GM19455 (cell line): ENCODE data around the gene TULP1.
"Not testable (repeated sequence)": the region's sequence is repeated elsewhere in the genome, so short reads cannot be mapped to it uniquely, and the experiment has no call there.

Source experiments
- ATAC-seq: cut with Tn5 transposase; IDR thresholded peaks from one replicate; pipeline ENCODE4 v1.9.1; 2021; ENCODE audit not compliant: unreplicated experiment

The TULP1 gene

DNA sequence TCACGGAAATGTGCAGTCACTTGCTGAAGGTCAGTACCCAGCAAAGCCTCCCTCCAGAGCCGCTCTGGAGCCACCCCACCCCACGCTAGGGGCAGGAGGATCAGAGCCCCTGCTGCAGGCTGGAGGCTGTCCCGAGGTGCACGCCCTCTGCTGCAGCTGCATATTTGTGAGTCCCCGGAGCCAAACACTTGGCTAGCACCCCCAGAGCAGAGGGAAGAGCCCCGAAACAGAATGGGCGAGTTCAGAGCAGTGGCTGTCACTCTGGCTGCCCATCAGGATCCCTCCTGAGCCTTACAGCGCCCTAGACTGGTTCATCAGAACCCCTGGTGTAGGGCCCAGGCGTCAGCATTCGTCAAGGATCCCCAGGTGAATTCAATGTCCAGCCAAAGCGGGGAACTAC is 9.5 kb upstream of the TULP1 start:
- no peak for ATAC-seq

DNA sequence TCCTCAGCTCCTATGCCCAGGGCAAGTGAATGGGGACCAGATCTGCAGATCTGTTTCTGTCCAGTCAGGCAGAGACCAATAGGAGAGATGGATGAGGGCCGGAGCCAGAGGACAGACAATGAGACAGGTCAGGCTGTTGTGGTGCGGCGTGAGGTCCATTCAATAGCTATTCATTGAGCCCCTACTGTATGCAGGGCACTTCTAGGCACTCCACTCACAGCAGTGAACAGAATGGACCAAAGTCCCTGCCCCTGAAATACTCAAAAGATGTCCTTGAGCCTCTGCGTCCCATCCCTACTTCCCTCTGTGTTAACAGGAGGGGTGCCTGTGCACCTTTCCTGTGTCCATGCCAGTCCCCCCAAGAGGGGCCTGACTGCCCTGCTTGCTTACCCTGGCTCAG is 8.5 kb upstream of the TULP1 start:
- no peak for ATAC-seq

DNA sequence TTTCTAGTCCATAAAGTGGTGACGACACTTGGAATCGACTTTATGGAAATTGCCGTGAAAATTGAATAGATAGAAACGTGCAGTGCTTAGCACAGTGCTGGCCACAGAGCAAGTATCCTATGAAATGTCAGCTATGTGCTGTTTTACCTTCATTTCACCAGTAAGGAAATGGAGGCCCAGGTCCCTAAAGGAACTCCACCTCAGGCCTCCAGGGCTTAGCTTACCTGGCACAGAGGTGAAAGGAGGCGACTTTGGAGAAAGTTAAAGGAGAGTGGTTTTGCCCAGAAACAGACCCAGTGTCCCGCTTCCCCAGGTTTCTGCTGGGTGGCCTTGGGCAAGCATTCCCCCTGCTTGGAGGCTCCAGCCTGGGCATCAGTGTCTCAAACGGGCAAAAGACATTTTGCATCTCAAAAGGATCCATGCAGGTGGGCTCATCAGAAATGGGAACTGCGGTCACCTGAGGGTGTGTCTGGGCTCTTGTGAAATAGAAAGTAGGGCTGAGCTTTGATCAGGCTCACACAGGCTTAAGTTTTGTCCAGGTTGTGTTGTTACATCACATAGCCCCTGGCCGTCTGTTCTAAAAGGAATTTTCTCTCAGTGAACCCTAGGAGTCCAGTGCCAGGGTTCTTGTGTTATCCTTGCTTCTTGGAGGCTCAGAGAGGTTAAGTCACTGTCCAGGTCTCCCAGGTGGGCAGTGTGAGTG is 6.8 kb upstream of the TULP1 start:
- no peak for ATAC-seq

DNA sequence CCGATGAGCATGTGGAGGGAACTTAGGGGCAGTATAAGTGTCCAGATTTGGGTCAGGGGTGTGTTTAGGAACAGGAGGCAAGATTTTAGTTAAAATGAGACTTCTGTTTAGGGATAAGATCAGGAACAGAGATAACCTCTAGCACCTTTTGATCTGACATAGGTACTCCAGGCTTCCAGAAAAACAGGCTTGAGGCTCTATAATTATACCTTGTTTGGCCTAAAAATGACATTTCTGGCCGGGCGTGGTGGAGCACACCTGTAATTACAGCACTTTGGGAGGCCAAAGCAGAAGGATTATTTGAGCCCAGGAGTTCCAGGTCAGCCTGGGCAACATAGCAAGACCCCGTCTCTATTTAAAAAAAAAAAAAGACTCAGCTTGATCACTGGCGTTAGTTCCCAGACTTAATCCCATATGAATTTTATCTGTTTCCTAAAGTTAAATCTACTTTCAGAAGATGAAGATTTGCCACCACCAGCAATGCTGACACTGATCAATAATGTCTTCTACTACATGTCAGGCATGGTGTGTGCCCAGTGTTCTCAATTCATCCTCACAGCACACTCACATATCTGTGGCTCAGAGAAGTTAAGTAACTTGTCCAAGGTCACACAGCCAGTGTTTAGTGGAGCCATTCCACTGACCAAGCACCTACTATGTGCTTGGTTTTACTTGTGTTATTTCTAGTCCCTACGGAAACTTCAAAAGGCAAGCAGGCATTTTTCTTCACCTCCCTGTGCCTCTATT is 6.0 kb upstream of the TULP1 start:
- ATAC-seq = no peak

DNA sequence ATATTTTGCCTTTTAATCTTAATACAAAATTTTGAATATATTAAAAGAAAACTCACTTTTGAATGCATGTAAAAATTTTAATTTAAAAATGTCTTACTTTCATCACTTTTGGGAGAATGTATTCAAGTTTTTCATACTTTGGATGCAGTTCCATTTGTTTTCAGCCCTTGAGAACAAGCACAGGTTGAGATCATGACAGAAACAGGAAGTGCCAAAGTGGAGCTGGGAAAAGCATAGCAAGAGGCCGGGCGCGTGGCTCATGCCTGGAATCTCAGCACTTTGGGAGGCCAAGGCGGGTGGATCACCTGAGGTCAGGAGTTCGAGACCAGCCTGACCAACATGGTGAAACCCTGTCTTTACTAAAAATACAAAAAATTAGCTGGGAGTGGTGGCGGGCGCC is 5.3 kb upstream of the TULP1 start:
- not testable (repeated sequence) for ATAC-seq

DNA sequence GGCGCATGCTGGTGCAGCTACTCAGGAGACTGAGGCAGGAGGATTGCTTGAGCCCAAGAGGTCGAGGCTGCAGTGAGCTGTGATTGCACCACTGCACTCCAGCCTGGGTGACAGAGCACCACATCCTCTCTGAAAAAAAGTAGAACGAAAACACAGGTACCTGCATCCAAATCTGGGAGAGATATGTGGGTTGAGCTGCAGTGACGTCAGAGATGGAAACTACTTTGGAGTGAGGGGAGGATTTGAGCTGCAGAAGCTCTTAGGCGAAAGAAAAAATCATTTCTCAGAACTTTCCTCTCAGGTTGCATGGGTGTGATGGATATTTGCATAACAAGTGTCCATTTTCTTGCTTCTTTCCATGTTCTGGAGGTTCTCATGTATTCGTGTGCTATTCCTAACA is 4.0 kb upstream of the TULP1 start:
- no peak for ATAC-seq

DNA sequence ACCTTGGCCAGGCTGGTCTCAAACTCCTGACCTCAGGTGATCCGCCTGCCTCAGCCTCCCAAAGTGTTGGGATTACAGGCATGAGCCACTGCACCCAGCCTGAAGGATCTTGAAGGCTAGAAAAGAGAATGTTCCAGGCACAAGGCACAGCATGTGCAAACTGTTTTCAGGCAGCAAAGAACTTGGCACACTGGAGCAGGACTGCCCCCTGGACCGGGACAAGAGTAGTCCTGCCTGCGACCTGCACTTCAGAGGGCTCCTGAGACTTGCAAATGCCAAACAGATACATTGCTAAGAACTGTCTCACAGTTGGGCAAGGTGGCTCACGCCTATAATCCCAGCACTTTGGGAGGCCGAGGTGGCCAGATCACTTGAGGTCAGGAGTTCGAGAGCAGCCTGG is 3.2 kb upstream of the TULP1 start:
- not testable (repeated sequence) for ATAC-seq

DNA sequence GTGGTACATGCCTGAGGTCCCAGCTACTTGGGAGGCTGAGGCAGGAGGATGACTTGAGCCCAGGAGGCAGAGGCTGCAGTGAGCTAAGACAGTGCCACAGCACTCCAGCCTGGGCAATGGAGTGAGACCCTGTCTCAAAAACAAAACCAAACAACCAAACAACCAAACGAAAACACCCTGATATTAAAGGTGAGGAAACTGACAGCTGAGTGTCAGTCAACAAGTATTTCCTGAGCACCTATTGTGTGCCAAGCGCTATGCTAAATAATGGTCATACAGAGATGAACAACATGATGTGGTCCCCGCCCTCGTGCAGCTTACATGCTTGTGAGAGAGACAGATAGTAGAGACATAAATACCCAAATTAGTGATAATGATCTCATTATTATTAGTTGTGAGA is 1.9 kb upstream of the TULP1 start:
- ATAC-seq = no peak

DNA sequence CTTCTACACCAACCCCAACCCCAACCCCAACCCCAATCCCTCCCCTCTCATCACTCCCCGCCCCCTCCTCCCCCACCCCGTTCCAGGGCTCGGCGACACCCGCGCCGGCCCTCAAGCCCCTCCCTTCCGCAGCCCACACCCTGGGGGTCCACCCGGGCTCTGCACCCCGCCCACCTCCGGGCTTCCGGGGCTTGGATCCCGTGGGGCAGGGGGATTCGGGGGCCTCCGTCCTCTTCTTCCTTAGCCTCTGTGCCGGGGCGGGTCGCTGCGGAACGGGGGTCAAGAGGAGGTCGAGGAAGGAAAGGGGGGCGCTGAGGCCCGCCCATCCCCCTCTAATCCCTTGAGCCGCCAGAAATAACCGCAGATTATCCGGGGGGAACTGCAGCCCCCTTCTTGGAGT is 690 bp downstream of the TULP1 start:
- ATAC-seq = no peak

DNA sequence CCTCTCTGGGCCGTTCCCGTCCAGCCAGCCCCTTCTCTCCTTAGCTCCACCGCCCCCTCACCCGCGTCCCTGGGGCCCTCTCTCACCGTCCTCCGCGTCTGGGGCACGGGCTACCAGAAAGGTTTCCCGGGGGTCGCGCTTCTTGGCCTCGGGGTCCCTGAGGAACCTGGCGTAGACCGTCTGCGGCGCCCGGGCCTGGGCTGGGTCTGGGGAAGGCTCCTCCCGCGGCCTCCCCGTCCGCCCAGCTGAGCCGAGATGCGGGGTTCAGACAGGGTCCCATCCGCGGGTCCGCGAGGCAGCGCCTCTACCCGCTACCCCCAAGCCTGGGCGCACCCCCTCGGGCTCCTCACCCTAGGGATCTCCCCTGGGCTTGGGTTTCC is 1.1 kb downstream of the TULP1 start:
- no peak for ATAC-seq

DNA sequence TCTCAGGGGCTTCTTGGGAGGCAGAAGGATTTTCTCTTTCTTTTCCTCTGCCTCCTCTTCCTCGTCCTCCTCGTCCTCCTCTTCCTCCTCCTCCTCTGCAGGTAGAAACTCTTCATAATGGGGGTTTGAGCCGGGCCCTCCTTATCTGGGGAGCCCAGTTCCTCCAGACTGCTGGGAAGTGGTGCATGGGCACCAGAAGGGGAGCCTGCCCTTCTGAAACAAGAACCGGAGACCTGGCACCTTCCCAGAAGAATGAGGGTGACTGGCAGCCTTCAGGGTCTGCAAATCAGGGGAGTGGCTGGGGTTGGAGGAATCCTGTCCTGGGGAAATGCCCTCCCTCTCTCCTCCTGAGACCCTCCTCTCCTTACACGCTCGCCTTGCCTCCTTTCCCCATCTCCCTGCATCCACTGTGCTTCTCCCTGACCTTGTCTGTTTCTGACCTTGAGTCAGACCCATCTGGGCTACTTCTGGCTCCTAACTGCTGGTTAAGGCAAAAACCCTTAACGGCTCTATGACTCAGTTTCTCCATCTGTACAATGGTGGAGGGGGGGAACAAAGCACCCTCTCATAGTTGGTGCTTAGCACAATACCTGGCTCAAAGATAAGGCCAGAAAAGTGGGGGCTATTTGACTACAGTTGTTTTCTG is 1.7 kb downstream of the TULP1 start:
- no peak for ATAC-seq

DNA sequence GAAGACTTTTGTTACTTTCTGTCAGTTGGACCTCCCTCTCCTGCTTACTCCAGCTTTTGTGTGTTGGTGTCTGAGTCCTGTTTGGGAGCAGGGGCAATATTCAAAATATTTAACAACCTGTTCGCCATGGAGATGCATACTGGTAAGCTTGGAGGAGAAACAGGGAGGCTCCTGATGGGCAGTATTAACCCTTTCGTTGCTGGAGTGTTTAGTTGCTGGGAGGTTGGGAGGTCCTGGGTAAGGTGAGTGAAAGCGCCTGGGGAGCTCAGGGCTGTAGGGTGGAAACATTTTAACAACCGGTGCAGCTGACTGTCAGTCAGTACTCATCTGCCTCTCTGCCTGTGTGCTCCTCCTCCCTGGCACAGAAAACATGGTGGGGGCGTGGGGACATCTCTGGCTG is 4.2 kb downstream of the TULP1 start:
- ATAC-seq = no peak

DNA sequence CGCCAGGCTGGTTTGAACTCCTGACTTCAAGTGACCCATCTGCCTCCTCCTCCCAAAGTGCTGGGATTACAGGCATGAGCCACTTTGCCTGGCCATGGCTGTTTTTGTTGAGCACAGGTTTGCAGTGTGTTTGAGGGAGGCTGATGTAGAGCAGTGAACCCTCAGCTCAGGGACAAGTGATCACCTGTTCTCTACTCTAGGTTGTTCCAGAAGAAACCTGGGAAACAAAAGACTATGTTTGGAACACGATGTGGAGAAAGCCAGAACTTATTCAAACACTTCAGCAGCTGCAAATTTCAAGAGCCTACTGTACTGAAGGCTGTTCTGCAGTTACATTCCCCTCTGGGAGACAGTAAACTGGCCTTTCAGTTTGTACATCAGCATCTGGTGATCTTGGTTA is 4.7 kb downstream of the TULP1 start:
- ATAC-seq = no peak

DNA sequence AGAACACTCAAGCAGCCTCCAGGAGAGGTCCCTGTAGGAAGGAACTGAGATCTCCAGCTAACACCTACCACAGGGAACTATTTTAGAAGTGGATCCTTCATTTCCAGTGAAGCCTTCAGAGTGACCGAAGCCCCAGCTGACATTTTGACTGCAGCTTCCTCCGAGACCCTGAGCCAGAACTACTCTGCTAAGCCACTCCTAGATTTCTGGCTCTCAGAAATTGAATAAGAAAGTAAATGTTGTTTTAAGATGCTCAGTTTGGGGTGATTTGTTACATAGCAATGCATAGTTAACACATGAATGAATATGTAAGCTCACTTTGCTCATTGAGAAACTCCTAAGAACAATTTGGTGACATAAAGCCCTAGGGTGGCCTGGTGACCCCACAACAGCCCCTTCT is 5.5 kb downstream of the TULP1 start:
- ATAC-seq = no peak

DNA sequence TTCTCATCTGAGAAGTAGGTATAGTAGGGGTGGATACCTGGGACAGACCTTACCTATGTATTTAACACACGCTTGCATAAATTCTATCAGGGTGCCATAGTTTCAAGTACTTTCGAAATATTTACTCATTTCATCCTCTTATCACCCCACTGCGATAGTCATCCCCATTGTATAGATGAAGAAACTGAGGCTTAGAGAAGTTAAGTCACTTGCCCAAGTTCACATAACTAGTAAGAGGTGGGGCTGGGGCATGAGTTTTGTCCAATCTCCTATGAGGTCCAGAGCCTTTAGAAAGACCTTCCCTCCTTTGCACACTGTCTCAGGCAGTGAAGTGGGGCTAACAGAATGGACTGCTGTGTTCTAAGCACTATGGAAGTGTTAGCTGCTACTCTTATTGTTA is 6.2 kb downstream of the TULP1 start:
- ATAC-seq = no peak

DNA sequence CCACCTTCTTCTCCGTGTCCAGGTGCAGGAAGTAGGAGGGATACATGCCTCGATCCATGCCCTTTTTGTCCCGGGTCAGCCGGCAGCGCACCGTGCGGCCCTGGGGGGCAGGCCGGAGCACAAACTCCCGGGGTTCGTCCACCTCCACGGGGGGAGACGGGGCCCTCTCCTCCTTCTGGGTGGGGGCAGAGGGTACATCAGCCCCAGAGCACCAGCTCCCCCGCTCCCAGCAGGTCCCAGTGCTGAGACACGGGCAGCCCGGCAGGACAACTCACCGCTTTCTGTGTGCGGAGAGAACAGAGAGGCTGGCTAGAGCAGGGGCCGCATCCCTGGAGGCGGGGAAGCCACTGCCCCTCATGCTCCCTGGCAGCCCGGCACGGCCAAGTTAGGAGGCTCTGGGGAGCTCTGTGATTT is 6.7 kb downstream of the TULP1 start:
- ATAC-seq = no peak

DNA sequence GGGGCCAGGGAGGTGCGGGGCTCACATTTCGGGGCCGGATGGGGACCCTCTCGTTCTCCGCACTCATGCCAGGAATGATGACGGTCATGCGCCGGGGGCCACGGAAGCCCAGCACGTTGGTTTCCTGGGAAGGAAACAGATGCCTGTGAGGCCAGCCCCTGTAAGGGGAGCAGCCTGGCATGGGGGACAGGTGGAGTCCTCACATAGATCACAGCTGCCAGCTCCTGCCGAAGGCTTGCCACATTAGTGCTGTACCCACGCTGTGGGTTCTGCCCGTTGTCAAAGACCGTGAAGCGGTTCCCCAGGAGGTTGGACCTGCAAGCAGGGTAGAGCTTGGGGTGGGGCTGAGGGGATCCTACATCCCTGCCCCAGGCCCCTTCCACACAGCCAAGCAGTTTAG is 9.2 kb downstream of the TULP1 start:
- no peak for ATAC-seq

DNA sequence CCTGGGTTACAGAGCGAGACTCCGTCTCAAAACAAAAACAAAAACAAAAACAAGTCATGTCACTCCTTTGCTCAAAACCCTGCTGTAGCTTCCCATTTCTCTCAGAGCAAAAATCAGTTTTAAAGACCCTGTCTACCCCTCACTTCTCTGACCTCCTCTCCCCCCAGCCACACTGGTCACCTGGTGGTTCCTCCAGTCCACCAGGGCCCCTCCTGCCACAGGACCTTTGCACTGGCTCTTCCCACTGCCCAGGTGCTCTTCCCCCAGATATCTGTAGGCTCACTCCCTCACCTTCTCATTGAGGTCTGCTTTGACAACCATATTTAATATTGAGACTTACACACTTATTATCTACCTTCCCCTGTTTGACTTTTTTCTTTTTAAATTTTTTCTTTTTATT is 10.9 kb downstream of the TULP1 start:
- ATAC-seq = no peak

DNA sequence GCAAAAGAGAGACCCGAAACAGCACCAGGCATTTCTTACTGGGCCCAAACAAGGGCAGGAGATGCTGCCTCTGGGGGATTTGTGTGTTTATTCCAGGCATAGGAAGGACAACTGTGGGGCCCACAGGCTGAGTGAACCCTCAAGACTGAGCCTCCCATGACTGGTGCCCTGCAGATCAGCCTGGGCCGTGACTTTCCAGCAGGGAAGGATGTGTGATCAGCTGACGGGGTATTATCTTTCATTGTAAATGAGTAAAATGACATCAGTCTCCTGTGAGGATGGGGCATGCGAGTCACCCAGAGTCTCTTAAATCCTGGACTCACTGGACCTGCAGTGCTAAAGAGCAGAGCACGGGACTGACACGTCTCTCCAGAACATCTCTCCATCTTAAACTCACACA is 11.9 kb downstream of the TULP1 start:
- ATAC-seq = no peak

DNA sequence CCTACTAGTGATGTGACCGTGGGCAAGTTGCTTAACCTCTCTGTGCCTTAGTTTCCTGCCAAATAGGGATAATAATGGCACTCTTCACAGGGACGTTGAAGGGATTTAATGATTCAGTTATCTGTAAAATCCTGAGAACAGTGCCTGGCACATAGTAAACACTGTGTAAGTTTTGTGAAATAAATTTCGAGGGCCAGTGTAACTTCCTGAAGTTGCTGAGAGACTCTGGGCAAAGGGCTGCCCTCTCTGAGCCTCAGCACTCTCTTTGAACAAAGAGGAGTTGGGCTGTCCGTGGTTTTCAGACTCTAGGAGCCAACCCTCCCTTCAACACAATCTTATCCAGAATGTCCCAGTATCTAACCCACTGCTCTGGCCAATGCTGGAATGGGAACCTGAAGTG is 13.3 kb downstream of the TULP1 start:
- ATAC-seq = no peak

DNA sequence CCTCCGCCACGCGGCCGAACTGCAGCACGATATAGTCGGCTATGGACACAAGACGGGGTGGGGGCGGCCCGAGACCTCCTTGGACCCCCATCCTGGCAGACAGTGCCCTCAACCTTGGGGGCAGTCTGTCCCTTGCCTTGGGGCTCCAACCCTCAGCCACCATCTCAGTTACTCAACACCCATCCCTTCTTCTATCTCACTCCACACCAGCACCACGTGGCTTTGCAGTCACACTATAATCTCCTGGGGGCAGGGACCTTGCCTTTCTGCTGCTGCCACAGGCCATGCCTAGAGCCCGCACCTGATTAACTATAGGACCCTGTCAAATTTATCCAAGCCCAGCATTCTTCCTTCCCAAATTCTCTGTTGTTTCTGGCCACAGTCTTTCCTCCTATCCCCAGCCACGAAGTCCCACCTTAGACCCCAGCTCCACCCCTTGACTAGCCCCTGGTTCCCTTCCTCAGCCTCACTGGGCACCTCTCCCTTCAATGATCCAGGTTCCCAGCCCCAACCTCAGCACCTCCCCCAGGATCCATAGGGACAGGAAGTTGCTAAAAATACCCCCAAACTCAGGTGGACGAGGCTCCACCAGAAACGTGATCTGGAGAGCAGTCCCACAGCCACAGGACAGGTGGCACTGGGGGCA is 14.2 kb downstream of the TULP1 start:
- no peak for ATAC-seq
